ENCODE results near the gene CDK4.

GRCh38 chr12:57767305-57767698 is 15.2 kb upstream of the CDK4 start:
- no peak for TF ChIP-seq HDGF (IDR thresholded peaks at IDR 0.05; ENCODE audit: borderline replicate concordance)
- no peak for TF ChIP-seq SUZ12 (IDR thresholded peaks at IDR 0.05)
- TF ChIP-seq PKNOX1 (IDR thresholded peaks at IDR 0.05) = no peak
- no peak for TF ChIP-seq LEF1 (IDR thresholded peaks at IDR 0.05; ENCODE audit: borderline replicate concordance)
- no peak for TF ChIP-seq ZNF384 (IDR thresholded peaks at IDR 0.05)
- TF ChIP-seq FOXM1 (IDR thresholded peaks at IDR 0.05; ENCODE audit: borderline replicate concordance) = no peak
- TF ChIP-seq ARNT (IDR thresholded peaks at IDR 0.05) = no peak
- no peak for TF ChIP-seq NFRKB (IDR thresholded peaks at IDR 0.05)
- TF ChIP-seq BHLHE40 (IDR thresholded peaks at IDR 0.05; ENCODE audit: borderline replicate concordance) = no peak
- no peak for TF ChIP-seq TARDBP (IDR thresholded peaks at IDR 0.05)
- no peak for TF ChIP-seq SP1 (IDR thresholded peaks at IDR 0.05)
- TF ChIP-seq CTBP1 (IDR thresholded peaks at IDR 0.05; ENCODE audit: borderline replicate concordance) = no peak

Data from HEK293T (cell line).